Thyroid gland (tissue), 4 donors: ENCODE results near the gene TNN. TPM values are rescaled to one million over a fixed set of nuclear protein-coding genes. Genes with fewer than 3 reads are reported as not detected.

Source experiments
- DNase-seq, 2 donors: peaks; one replicate each; pipeline ENCODE4 v3.0.0-alpha.2; 2019
- H3K27ac ChIP-seq, 3 donors: fragments of 200-600 bp; sonication (generic); 1 replicate in 2 of 3; 2 replicates in 1 of 3; pipeline ENCODE4 v1.5.1; 2016 to 2019; ENCODE audit warnings: mild to moderate bottlenecking in 1 of 3, moderate library complexity in 1 of 3
- H3K27me3 ChIP-seq: fragments of 200-600 bp; sonication (generic); one replicate; pipeline ENCODE4 v1.5.1; 2019
- H3K36me3 ChIP-seq, 2 donors: fragments of 200-600 bp; sonication (generic); one replicate each; pipeline ENCODE4 v1.5.1; 2016 to 2019
- H3K4me1 ChIP-seq, 2 donors: fragments of 200-600 bp; sonication (generic); one replicate each; pipeline ENCODE4 v1.5.1; 2017 to 2019
- H3K4me3 ChIP-seq, 3 donors: fragments of 200-600 bp; sonication (generic); replicated peaks in 1 of 3; 1 replicate in 2 of 3; 2 replicates in 1 of 3; pipeline ENCODE4 v1.5.1; 2016; ENCODE audit warnings: mild to moderate bottlenecking in 1 of 3
- H3K9me3 ChIP-seq: fragments of 200-600 bp; sonication (generic); one replicate; pipeline ENCODE4 v1.5.1; 2017
- CTCF ChIP-seq, 6 experiments: fragments of 200-600 bp in 3 of 6; fragments of 450-650 bp in 3 of 6; sonication (generic) in 3 of 6; IDR thresholded peaks; one replicate each; pipeline ENCODE4 v1.5.1; 2016 to 2019; ENCODE audit warnings: antibody characterized with exemption in 6 of 6, mild to moderate bottlenecking in 2 of 6, inconsistent platforms in 1 of 6, moderate library complexity in 1 of 6
- POLR2A ChIP-seq, 2 donors: fragments of 450-650 bp; IDR thresholded peaks; one replicate each; pipeline ENCODE4 v1.6.1; 2017; ENCODE audit warnings: antibody characterized with exemption in 2 of 2, mild to moderate bottlenecking in 2 of 2, moderate library complexity in 1 of 2
- WGBS, 2 donors: methylation state at CpG; one replicate each; pipeline ENCODE4 v1.1.5; 2017; 5-methylcytosine and 5-hydroxymethylcytosine counted together
- intact Hi-C: fragments of 100-400 bp; cut with DNase I; formaldehyde crosslinking; loops from one replicate; pipeline ENCODE4 v1.15.1; 2023
- total RNA-seq, 4 donors: library from RNA; depleted of rRNA; stranded (reverse); fragments of >200 nt; gene quantifications; one replicate each; pipeline ENCODE4 v1.2.3, GENCODE V29; 2016

The TNN gene
- total RNA-seq, 4 donors from 2014 or later, result 0.27 to 1.3 (median 0.44) TPM

DNA sequence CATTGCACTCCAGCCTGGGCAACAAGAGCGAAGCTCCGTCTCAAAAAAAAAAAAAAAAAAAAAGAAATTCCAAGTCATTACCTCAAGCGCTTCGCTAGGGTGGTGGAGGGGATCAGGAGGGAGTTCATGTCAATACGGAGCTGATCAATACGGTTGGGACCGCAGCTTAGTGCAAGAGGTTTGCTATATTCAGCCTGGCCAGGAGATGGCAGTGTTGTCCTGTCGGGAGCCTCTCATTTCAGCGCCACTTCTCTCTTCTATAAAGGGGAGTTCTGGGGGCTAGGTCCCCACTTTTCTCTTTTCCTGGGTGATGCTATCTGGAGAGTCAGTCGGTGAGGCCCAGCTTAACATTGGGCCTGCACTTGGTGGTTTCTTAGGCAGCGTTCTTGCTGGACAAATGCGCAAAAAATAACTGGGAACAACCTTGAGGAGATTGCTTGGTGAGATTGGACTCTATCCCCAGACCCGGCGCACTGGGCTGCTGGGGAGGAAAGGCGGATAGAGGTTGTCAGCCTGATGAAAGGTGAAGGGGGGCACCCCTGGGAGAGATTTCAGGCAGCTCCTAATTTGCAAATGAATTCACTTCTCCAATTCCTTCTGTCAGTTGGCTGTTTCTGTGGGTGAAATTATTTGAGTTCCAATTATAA, 84.5 kb downstream of the TNN start:
- whole genome bisulfite sequencing, 2 donors, result 8 to 9% methylated on average over 14 to 15 of the region's 15 CpGs
- DNase-seq, result peak; percentile 49 to 53

GRCh38 chr1:175154629-175155472, 87.2 kb downstream of the TNN start:
- H3K4me3 ChIP-seq, result no peak overlapping the region
- TF ChIP-seq CTCF (IDR thresholded peaks at IDR 0.05) (peak; percentile 71 to 89 (median 78)), POLR2A (IDR thresholded peaks at IDR 0.05) (no peak)
- no peaks in the 10 kb centered on the region for H3K27me3 ChIP-seq
- no peak overlapping the region for H3K27ac ChIP-seq
- peak; percentile 72 to 85 for DNase-seq
- intact Hi-C loops, result loop anchor here (5.0 kb wide), 2 partner anchors 67 to 732 kb away; no protein-coding TSS in a partner anchor
- peaks cover 0 to 6% of the 10 kb centered on the region in 2 donors for H3K4me1 ChIP-seq
- peaks cover 0 to 2% of the 10 kb centered on the region in 2 donors for H3K36me3 ChIP-seq
- H3K9me3 ChIP-seq, result no peaks in the 10 kb centered on the region
- 22 to 24% methylated on average over 11 of the region's 11 CpGs for WGBS, 2 donors

More for the DNA sequence above, 84.5 kb downstream of the TNN start:
- Histone ChIP-seq H3K27me3 (no peaks in the 10 kb centered on the region), H3K4me1 (peaks cover 0 to 6% of the 10 kb centered on the region in 2 donors), H3K4me3 (no peak overlapping the region), H3K36me3 (no peaks in the 10 kb centered on the region), H3K9me3 (no peaks in the 10 kb centered on the region), H3K27ac (no peak overlapping the region)
- peak; percentile 69 to 88 (median 80) for TF ChIP-seq CTCF (IDR thresholded peaks at IDR 0.05)
- TF ChIP-seq POLR2A (IDR thresholded peaks at IDR 0.05), result no peak
- intact Hi-C loops, result loop anchor here (5.0 kb wide), 2 partner anchors 70 to 735 kb away; no protein-coding TSS in a partner anchor

- Histone ChIP-seq H3K27ac (no peak overlapping the region), H3K4me3 (no peak overlapping the region), H3K9me3 (no peaks in the 10 kb centered on the region), H3K4me1 (peaks cover 0 to 6% of the 10 kb centered on the region in 2 donors), H3K36me3 (peaks cover 0 to 9% of the 10 kb centered on the region in 2 donors), H3K27me3 (no peaks in the 10 kb centered on the region)
- WGBS, 2 donors, result 64 to 81% methylated on average over 4 of the region's 4 CpGs
- no peak for DNase-seq
- TF ChIP-seq POLR2A (IDR thresholded peaks at IDR 0.05), result no peak
- TF ChIP-seq CTCF (IDR thresholded peaks at IDR 0.05), result no peak
- intact Hi-C loops, result no loop called here
These were observed 87.8 kb downstream of the TNN start for GRCh38 chr1:175155473-175155856.

DNA sequence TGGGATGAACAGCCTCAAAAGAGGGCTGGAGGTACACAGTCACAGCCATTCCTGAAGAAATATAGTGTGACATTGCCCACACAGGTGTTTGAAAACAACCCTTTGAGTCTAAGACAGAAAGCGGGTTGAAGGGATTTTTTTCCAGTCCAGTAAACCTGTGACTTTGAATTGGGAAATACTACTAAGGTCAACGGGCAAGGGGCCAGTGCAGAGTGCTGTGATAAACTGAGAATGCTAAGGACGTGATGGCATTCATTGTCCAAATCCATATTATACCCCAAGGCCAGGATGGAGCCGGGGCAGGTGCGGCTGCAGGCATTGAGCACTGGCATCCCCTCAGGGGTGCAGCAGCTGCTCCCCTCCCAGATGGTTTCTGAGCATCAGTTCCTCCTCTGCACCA, 88.3 kb downstream of the TNN start:
- Histone ChIP-seq H3K4me1 (peaks cover 0 to 6% of the 10 kb centered on the region in 2 donors), H3K9me3 (no peaks in the 10 kb centered on the region), H3K4me3 (no peak overlapping the region), H3K27ac (no peak overlapping the region), H3K27me3 (no peaks in the 10 kb centered on the region), H3K36me3 (peaks cover 0 to 13% of the 10 kb centered on the region in 2 donors)
- 48 to 54% methylated on average over 5 of the region's 5 CpGs for WGBS, 2 donors
- TF ChIP-seq POLR2A (IDR thresholded peaks at IDR 0.05) (no peak), CTCF (IDR thresholded peaks at IDR 0.05) (no peak)
- intact Hi-C loops, result no loop called here
- DNase-seq, result peak in 1 of 2 donors; percentile 43
